Thymus (tissue), 11 donors: Measurements from ENCODE around the gene TSSC4. TPM values are rescaled to one million over a fixed set of nuclear protein-coding genes. Genes with fewer than 3 reads are reported as not detected.
"Not testable (repeated sequence)": the region's sequence is repeated elsewhere in the genome, so short reads cannot be mapped to it uniquely, and the experiment has no call there.

Experiments used
- DNase-seq, 9 donors: peaks; one replicate each; pipeline ENCODE4 v3.0.0-alpha.2; 2013; ENCODE audit warnings: low spot score in 9 of 9, low read depth in 6 of 9, missing footprints in 1 of 9
- H3K27ac ChIP-seq, 2 donors: one replicate each; pipeline ENCODE4 v1.5.1; 2013; ENCODE audit warnings: control low read depth in 1 of 2, low read depth in 1 of 2, low read length in 1 of 2, mild to moderate bottlenecking in 1 of 2, moderate library complexity in 1 of 2
- H3K27me3 ChIP-seq, 2 donors: one replicate each; pipeline ENCODE4 v1.5.1; 2013; ENCODE audit warnings: low read length in 1 of 2; ENCODE audit not compliant: control insufficient read depth in 2 of 2, insufficient read depth in 1 of 2
- H3K36me3 ChIP-seq, 2 donors: one replicate each; pipeline ENCODE4 v1.5.1; 2013; ENCODE audit warnings: low read length in 1 of 2, mild to moderate bottlenecking in 1 of 2, moderate library complexity in 1 of 2; ENCODE audit not compliant: control insufficient read depth in 2 of 2, insufficient read depth in 2 of 2
- H3K4me1 ChIP-seq, 2 donors: one replicate each; pipeline ENCODE4 v1.5.1; 2013; ENCODE audit warnings: low read length in 2 of 2; ENCODE audit not compliant: control insufficient read depth in 2 of 2, insufficient read depth in 2 of 2
- H3K4me3 ChIP-seq, 2 donors: one replicate each; pipeline ENCODE4 v1.5.1; 2013; ENCODE audit warnings: low read length in 2 of 2, control low read depth in 1 of 2, mild to moderate bottlenecking in 1 of 2
- H3K9me3 ChIP-seq, 2 donors: one replicate each; pipeline ENCODE4 v1.5.1; 2013; ENCODE audit warnings: low read length in 1 of 2, mild to moderate bottlenecking in 1 of 2; ENCODE audit not compliant: control insufficient read depth in 2 of 2, insufficient read depth in 1 of 2
- WGBS: extraction: QIAGEN DNeasy Blood & Tissue Kit; methylation state at CpG from one replicate; pipeline ENCODE4 v1.1.7; 2013; 5-methylcytosine and 5-hydroxymethylcytosine counted together
- polyA plus RNA-seq: library from polyadenylated mRNA; stranded (reverse); fragments of 200-250 nt; gene quantifications from one replicate; pipeline ENCODE4 v1.2.3, GENCODE V29; 2013
- total RNA-seq: library from RNA; stranded (reverse); fragments of 120-200 nt; gene quantifications from one replicate; pipeline ENCODE4 v1.2.4, GENCODE V29; 2013
- donor health status: healthy.

Gene TSSC4
- total and polyA plus RNA-seq, 2 donors: 56.8 to 62.0 TPM

GRCh38 chr11:2360081-2360642, 40.4 kb upstream of the TSSC4 start:
- Histone ChIP-seq H3K27me3 (no peaks in the 10 kb centered on the region), H3K36me3 (no peaks in the 10 kb centered on the region), H3K4me3 (no peak overlapping the region), H3K27ac (no peak overlapping the region), H3K4me1 (no peaks in the 10 kb centered on the region), H3K9me3 (no peaks in the 10 kb centered on the region)
- DNase-seq: no peak
- WGBS: 96% methylated on average over 14 of the region's 14 CpGs

- no peak for DNase-seq
- Histone ChIP-seq H3K27me3 (no peaks in the 10 kb centered on the region), H3K36me3 (no peaks in the 10 kb centered on the region), H3K4me3 (no peak overlapping the region), H3K27ac (no peak overlapping the region), H3K9me3 (no peaks in the 10 kb centered on the region), H3K4me1 (no peaks in the 10 kb centered on the region)
- 98% methylated on average over 9 of the region's 9 CpGs for whole genome bisulfite sequencing
These were observed 39.0 kb upstream of the TSSC4 start for GRCh38 chr11:2361565-2361964.

- 94% methylated on average over 7 of the region's 7 CpGs for WGBS
- no peak for DNase-seq
- H3K4me3 ChIP-seq: no peak overlapping the region
- no peak overlapping the region for H3K27ac ChIP-seq
- no peaks in the 10 kb centered on the region for H3K27me3 ChIP-seq
- H3K9me3 ChIP-seq: no peaks in the 10 kb centered on the region
- H3K36me3 ChIP-seq: no peaks in the 10 kb centered on the region
- no peaks in the 10 kb centered on the region for H3K4me1 ChIP-seq
These were observed 38.1 kb upstream of the TSSC4 start for GRCh38 chr11:2362414-2362813.

- no peaks in the 10 kb centered on the region for H3K27me3 ChIP-seq
- H3K4me3 ChIP-seq: no peak overlapping the region
These were observed 37.4 kb upstream of the TSSC4 start for GRCh38 chr11:2363130-2363529.

GRCh38 chr11:2363577-2364370, 36.8 kb upstream of the TSSC4 start:
- Histone ChIP-seq H3K9me3 (no peaks in the 10 kb centered on the region), H3K27me3 (no peaks in the 10 kb centered on the region), H3K4me1 (no peaks in the 10 kb centered on the region), H3K36me3 (no peaks in the 10 kb centered on the region), H3K27ac (no peak overlapping the region), H3K4me3 (no peak overlapping the region)
- no peak for DNase-seq
- 96% methylated on average over 15 of the region's 15 CpGs for WGBS

More at GRCh38 chr11:2363130-2363529, 37.4 kb upstream of the TSSC4 start:
- H3K9me3 ChIP-seq: no peaks in the 10 kb centered on the region
- H3K27ac ChIP-seq: no peak overlapping the region
- DNase-seq: no peak
- H3K36me3 ChIP-seq: no peaks in the 10 kb centered on the region
- 92% methylated on average over 10 of the region's 10 CpGs for WGBS
- H3K4me1 ChIP-seq: no peaks in the 10 kb centered on the region

- not testable (repeated sequence) for H3K27me3 ChIP-seq, DNase-seq
- whole genome bisulfite sequencing: 96% methylated on average over 12 of the region's 12 CpGs
These were observed 36.2 kb upstream of the TSSC4 start for GRCh38 chr11:2364386-2364785.

GRCh38 chr11:2365571-2366210, 34.9 kb upstream of the TSSC4 start:
- no peak for DNase-seq
- Histone ChIP-seq H3K36me3 (no peaks in the 10 kb centered on the region), H3K4me3 (no peak overlapping the region), H3K27ac (no peak overlapping the region), H3K9me3 (no peaks in the 10 kb centered on the region), H3K27me3 (no peaks in the 10 kb centered on the region), H3K4me1 (no peaks in the 10 kb centered on the region)
- 93% methylated on average over 16 of the region's 16 CpGs for WGBS

More at GRCh38 chr11:2364386-2364785, 36.2 kb upstream of the TSSC4 start:
- not testable (repeated sequence) for H3K9me3 ChIP-seq, H3K27ac ChIP-seq, H3K4me3 ChIP-seq, H3K36me3 ChIP-seq, H3K4me1 ChIP-seq

- Histone ChIP-seq H3K4me3 (no peak overlapping the region), H3K27ac (no peak overlapping the region), H3K36me3 (no peaks in the 10 kb centered on the region), H3K9me3 (no peaks in the 10 kb centered on the region), H3K4me1 (no peaks in the 10 kb centered on the region), H3K27me3 (no peaks in the 10 kb centered on the region)
- 68% methylated on average over 11 of the region's 11 CpGs for WGBS
- no peak for DNase-seq
These were observed 34.3 kb upstream of the TSSC4 start for GRCh38 chr11:2366276-2366675.

GRCh38 chr11:2366733-2367132, 33.8 kb upstream of the TSSC4 start:
- Histone ChIP-seq H3K4me3 (no peak overlapping the region), H3K36me3 (no peaks in the 10 kb centered on the region), H3K27me3 (no peaks in the 10 kb centered on the region), H3K4me1 (no peaks in the 10 kb centered on the region), H3K27ac (no peak overlapping the region), H3K9me3 (no peaks in the 10 kb centered on the region)
- DNase-seq: no peak
- WGBS: 92% methylated on average over 7 of the region's 7 CpGs
